Hepatocyte (in vitro differentiated cells): ENCODE data around the gene APOC4. TPM values are rescaled to one million over a fixed set of nuclear protein-coding genes. Genes with fewer than 3 reads are reported as not detected.

ENCODE experiments used
- DNase-seq: peaks from one replicate; pipeline ENCODE4 v3.0.0-alpha.2; 2016; ENCODE audit warnings: low spot score
- H2AFZ ChIP-seq: fragments of 200-600 bp; sonication (generic); 2 replicates; pipeline ENCODE4 v1.6.0; 2016; ENCODE audit warnings: antibody characterized with exemption, mild to moderate bottlenecking
- H3K27ac ChIP-seq: fragments of 200-600 bp; sonication (generic); 2 replicates; pipeline ENCODE4 v1.5.1; 2016; ENCODE audit warnings: mild to moderate bottlenecking
- H3K27me3 ChIP-seq: fragments of 200-600 bp; sonication (generic); 2 replicates; pipeline ENCODE4 v1.6.1; 2016
- H3K36me3 ChIP-seq: fragments of 200-600 bp; sonication (generic); replicated peaks from 2 replicates; pipeline ENCODE4 v1.5.1; 2016; ENCODE audit warnings: low read depth; ENCODE audit not compliant: insufficient read depth
- H3K4me1 ChIP-seq: fragments of 200-600 bp; sonication (generic); 2 replicates; pipeline ENCODE4 v1.5.1; 2016; ENCODE audit warnings: mild to moderate bottlenecking, moderate library complexity; ENCODE audit not compliant: insufficient read depth
- H3K4me2 ChIP-seq: fragments of 200-600 bp; sonication (generic); 2 replicates; pipeline ENCODE4 v1.6.0; 2016
- H3K4me3 ChIP-seq: fragments of 200-600 bp; sonication (generic); 2 replicates; pipeline ENCODE4 v1.5.1; 2016; ENCODE audit warnings: mild to moderate bottlenecking
- H3K79me2 ChIP-seq: fragments of 200-600 bp; sonication (generic); 2 replicates; pipeline ENCODE4 v1.6.0; 2017; ENCODE audit warnings: mild to moderate bottlenecking
- H3K9me2 ChIP-seq: fragments of 200-600 bp; sonication (generic); replicated peaks from 2 replicates; pipeline ENCODE4 v1.6.0; 2017; ENCODE audit warnings: mild to moderate bottlenecking; ENCODE audit not compliant: insufficient read depth
- H3K9me3 ChIP-seq: fragments of 200-600 bp; sonication (generic); 2 replicates; pipeline ENCODE4 v1.5.1; 2016; ENCODE audit warnings: low read depth, mild to moderate bottlenecking
- H4K20me1 ChIP-seq: fragments of 200-600 bp; sonication (generic); 2 replicates; pipeline ENCODE4 v1.6.0; 2016; ENCODE audit warnings: mild to moderate bottlenecking; ENCODE audit not compliant: insufficient read depth, poor library complexity, severe bottlenecking
- EZH2 ChIP-seq: fragments of 200-600 bp; sonication (generic); IDR thresholded peaks from 2 replicates; pipeline ENCODE4 v1.6.1; 2016; ENCODE audit warnings: antibody characterized with exemption, mild to moderate bottlenecking, borderline replicate concordance
- EZH2phosphoT487 ChIP-seq: fragments of 200-600 bp; sonication (generic); IDR thresholded peaks from one replicate; pipeline ENCODE4 v1.6.1; 2018; ENCODE audit warnings: antibody characterized with exemption, mild to moderate bottlenecking, low read depth, moderate library complexity; ENCODE audit not compliant: unreplicated experiment, severe bottlenecking
- WGBS: methylation state at CpG from one replicate; pipeline ENCODE4 v1.1.6; 2016; ENCODE audit warnings: low lambda C conversion rate; ENCODE audit errors: missing lambda C conversion rate; 5-methylcytosine and 5-hydroxymethylcytosine counted together
- polyA plus RNA-seq: library from polyadenylated mRNA; unstranded; fragments of >200 nt; fragmentation: Nextera tagmentation; extraction: Ambion mirVana; gene quantifications from 2 replicates; pipeline ENCODE4 v1.2.1, GENCODE V29; 2016
- total RNA-seq: library from RNA; depleted of rRNA; stranded (reverse); fragments of >200 nt; gene quantifications from 2 replicates; pipeline ENCODE4 v1.2.3, GENCODE V29; 2014
- TF ChIP-seq, protein P1 (sequence below): fragments of 200-600 bp; sonication (generic); IDR thresholded peaks from 2 replicates; pipeline ENCODE4 v1.5.1; 2016; ENCODE audit warnings: antibody characterized with exemption, mild to moderate bottlenecking; ENCODE audit not compliant: poor library complexity

APOC4 gene
- total and polyA plus RNA-seq, 2 experiments from 2014 or later = not detected

DNA sequence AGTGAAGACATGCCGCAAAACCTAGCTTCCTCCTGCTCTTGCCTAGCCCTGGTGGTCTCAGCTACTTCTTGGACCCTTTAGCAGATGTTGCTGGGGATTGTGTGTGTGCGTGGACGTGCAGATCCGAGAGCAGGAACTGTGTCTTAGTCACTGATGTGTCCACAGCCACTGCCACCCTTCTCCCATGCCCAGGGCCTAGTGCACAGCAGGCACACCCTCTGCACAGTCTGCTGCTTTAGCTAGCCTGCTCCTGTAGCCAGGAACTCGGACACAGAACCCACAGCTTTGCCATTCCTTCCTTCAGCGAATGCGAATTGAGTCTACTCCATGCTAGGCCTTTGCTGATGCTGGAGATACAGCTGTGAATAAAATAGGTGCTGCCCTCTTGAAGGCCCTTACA is 15.5 kb downstream of the APOC4 start:
- no peaks in the 10 kb centered on the region for H3K9me2 ChIP-seq
- H3K27ac ChIP-seq = no peak overlapping the region
- no peak for DNase-seq
- 94% methylated on average over 7 of the region's 7 CpGs for WGBS
- H3K9me3 ChIP-seq = no peaks in the 10 kb centered on the region
- peaks cover 48% of the 10 kb centered on the region for H4K20me1 ChIP-seq
- H2AFZ ChIP-seq = no peak overlapping the region
- H3K27me3 ChIP-seq = no peaks in the 10 kb centered on the region
- no peaks in the 10 kb centered on the region for H3K36me3 ChIP-seq
- TF ChIP-seq EZH2phosphoT487 (no peak), EZH2 (no peak)
- TF ChIP-seq, protein P1, sequence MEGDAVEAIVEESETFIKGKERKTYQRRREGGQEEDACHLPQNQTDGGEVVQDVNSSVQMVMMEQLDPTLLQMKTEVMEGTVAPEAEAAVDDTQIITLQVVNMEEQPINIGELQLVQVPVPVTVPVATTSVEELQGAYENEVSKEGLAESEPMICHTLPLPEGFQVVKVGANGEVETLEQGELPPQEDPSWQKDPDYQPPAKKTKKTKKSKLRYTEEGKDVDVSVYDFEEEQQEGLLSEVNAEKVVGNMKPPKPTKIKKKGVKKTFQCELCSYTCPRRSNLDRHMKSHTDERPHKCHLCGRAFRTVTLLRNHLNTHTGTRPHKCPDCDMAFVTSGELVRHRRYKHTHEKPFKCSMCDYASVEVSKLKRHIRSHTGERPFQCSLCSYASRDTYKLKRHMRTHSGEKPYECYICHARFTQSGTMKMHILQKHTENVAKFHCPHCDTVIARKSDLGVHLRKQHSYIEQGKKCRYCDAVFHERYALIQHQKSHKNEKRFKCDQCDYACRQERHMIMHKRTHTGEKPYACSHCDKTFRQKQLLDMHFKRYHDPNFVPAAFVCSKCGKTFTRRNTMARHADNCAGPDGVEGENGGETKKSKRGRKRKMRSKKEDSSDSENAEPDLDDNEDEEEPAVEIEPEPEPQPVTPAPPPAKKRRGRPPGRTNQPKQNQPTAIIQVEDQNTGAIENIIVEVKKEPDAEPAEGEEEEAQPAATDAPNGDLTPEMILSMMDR = no peak
- H3K79me2 ChIP-seq = peaks cover 78% of the 10 kb centered on the region
- H3K4me1 ChIP-seq = peaks cover 8% of the 10 kb centered on the region
- H3K4me2 ChIP-seq = no peak overlapping the region
- no peak overlapping the region for H3K4me3 ChIP-seq

DNA sequence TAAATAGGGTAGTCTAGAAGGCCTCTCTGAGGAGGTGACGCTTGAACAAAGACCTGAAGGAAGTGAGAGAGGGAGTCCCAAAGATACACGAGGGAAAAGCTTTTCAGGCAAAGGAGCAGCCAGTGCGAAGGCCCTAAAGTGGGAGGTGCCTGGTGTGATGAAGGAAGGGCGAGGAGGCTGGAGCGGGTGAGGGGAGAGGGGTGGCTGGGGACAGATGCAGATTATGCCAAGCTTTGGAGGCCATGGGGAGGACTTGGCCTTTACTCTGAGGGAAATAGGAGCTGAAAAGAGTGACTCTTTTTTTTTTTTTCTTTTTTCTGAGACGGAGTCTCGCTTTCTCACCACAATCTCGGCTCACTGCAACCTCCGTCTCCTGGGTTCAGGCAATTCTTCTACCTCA is 16.1 kb downstream of the APOC4 start:
- no peak for TF ChIP-seq EZH2
- no peak for TF ChIP-seq EZH2phosphoT487
- TF ChIP-seq, protein P1 = no peak
- peaks cover 48% of the 10 kb centered on the region for H4K20me1 ChIP-seq
- 94% methylated on average over 9 of the region's 9 CpGs for WGBS
- H3K27ac ChIP-seq = no peak overlapping the region
- no peaks in the 10 kb centered on the region for H3K9me2 ChIP-seq
- no peak overlapping the region for H2AFZ ChIP-seq
- H3K4me3 ChIP-seq = no peak overlapping the region
- no peaks in the 10 kb centered on the region for H3K27me3 ChIP-seq
- H3K36me3 ChIP-seq = no peaks in the 10 kb centered on the region
- DNase-seq = no peak
- H3K4me2 ChIP-seq = no peak overlapping the region
- peaks cover 78% of the 10 kb centered on the region for H3K79me2 ChIP-seq
- peaks cover 8% of the 10 kb centered on the region for H3K4me1 ChIP-seq
- no peaks in the 10 kb centered on the region for H3K9me3 ChIP-seq

DNA sequence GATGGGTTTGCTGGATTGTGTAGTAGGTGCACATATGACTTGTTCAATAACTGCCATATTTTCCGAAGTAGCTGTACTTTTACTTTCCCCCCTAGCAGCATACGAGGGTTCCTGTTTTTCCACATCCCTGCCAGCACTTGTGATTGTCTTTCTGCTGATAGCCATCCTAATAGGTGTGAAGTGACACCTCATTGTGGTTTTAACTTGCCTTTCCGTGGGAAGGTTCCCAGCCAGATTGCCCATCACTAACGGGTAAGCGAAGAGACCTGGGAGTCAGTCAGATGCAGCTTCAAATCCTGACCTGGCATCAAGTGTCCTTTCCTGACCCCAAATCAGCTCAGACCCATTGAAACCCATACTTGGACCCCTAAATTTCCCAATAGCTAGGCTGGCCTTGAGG is 17.7 kb downstream of the APOC4 start:
- DNase-seq = no peak
- no peaks in the 10 kb centered on the region for H3K9me3 ChIP-seq
- no peak overlapping the region for H3K4me3 ChIP-seq
- H4K20me1 ChIP-seq = peaks cover 48% of the 10 kb centered on the region
- TF ChIP-seq EZH2 (no peak), EZH2phosphoT487 (no peak)
- TF ChIP-seq, protein P1 = no peak
- 89% methylated on average over 5 of the region's 5 CpGs for WGBS
- H3K27me3 ChIP-seq = no peaks in the 10 kb centered on the region
- H3K36me3 ChIP-seq = no peaks in the 10 kb centered on the region
- peaks cover 8% of the 10 kb centered on the region for H3K4me1 ChIP-seq
- no peak overlapping the region for H2AFZ ChIP-seq
- peaks cover 73% of the 10 kb centered on the region for H3K79me2 ChIP-seq
- H3K27ac ChIP-seq = no peak overlapping the region
- H3K4me2 ChIP-seq = no peak overlapping the region
- no peaks in the 10 kb centered on the region for H3K9me2 ChIP-seq
